ENCODE results near the gene MYO1D.

MYO1D gene

DNA sequence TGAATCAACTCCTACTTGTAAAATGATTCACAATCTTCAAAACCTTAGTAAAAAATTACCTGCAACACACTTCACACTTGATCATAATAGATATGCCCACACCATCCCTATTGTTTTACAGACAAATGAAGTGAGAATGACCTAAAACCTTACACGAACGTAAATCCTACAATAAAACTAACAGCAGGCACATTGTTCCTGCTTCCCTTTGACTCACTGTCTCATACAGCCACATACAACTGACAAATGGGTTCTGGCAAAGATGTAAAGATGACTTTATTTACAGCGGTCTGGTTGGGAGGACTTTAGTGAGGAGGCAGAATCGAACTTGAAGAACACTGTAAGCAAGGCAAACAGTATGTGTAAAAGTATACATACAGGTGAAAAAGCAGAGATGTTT is 188.7 kb downstream of the MYO1D start:
- H3K4me3 ChIP-seq (ENCODE audit: low read length), result no peak overlapping the region
- no peaks in the 10 kb centered on the region for H4K20me1 ChIP-seq (ENCODE audit: insufficient read depth, low read length)
- DNase-seq, result no peak

GRCh38 chr17:32684087-32684958 is 192.6 kb downstream of the MYO1D start:
- Histone ChIP-seq H3K36me3 (replicated peaks; ENCODE audit: insufficient read depth, low read length) (no peaks in the 10 kb centered on the region), H3K79me2 (ENCODE audit: low read length) (no peaks in the 10 kb centered on the region), H3K4me1 (ENCODE audit: low read length) (no peaks in the 10 kb centered on the region), H3K27me3 (replicated peaks; ENCODE audit: insufficient read depth, low read length) (no peaks in the 10 kb centered on the region), H2AFZ (ENCODE audit: low read length) (no peak overlapping the region), H3K9me2 (replicated peaks; ENCODE audit: insufficient read depth, low read length) (no peaks in the 10 kb centered on the region), H3F3A (ENCODE audit: insufficient read depth, low read length) (no peaks in the 10 kb centered on the region), H4K20me1 (ENCODE audit: insufficient read depth, low read length) (no peaks in the 10 kb centered on the region), H3K4me3 (ENCODE audit: low read length) (no peak overlapping the region), H3K4me2 (ENCODE audit: low read depth, low read length) (no peak overlapping the region), H3K9me3 (replicated peaks; ENCODE audit: insufficient read depth, low read length) (no peaks in the 10 kb centered on the region), H3K27ac (ENCODE audit: low read length) (no peak overlapping the region), H3K9ac (ENCODE audit: low read length) (no peak overlapping the region)
- TF ChIP-seq EZH2phosphoT487 (IDR thresholded peaks at IDR 0.05; ENCODE audit: low read length), result no peak
- no peak for TF ChIP-seq EZH2 (optimal IDR thresholded peaks at IDR 0.05; ENCODE audit: low read depth, low read length)
- TF ChIP-seq, protein P1, sequence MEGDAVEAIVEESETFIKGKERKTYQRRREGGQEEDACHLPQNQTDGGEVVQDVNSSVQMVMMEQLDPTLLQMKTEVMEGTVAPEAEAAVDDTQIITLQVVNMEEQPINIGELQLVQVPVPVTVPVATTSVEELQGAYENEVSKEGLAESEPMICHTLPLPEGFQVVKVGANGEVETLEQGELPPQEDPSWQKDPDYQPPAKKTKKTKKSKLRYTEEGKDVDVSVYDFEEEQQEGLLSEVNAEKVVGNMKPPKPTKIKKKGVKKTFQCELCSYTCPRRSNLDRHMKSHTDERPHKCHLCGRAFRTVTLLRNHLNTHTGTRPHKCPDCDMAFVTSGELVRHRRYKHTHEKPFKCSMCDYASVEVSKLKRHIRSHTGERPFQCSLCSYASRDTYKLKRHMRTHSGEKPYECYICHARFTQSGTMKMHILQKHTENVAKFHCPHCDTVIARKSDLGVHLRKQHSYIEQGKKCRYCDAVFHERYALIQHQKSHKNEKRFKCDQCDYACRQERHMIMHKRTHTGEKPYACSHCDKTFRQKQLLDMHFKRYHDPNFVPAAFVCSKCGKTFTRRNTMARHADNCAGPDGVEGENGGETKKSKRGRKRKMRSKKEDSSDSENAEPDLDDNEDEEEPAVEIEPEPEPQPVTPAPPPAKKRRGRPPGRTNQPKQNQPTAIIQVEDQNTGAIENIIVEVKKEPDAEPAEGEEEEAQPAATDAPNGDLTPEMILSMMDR (IDR thresholded peaks at IDR 0.05; ENCODE audit: low read length), result no peak
- DNase-seq, result no peak

More for the DNA sequence above, 188.7 kb downstream of the MYO1D start:
- no peaks in the 10 kb centered on the region for H3K27me3 ChIP-seq (replicated peaks; ENCODE audit: insufficient read depth, low read length)
- no peaks in the 10 kb centered on the region for H3F3A ChIP-seq (ENCODE audit: insufficient read depth, low read length)
- no peak overlapping the region for H3K9ac ChIP-seq (ENCODE audit: low read length)
- no peak overlapping the region for H3K27ac ChIP-seq (ENCODE audit: low read length)
- H3K36me3 ChIP-seq (replicated peaks; ENCODE audit: insufficient read depth, low read length), result no peaks in the 10 kb centered on the region
- no peak overlapping the region for H3K4me2 ChIP-seq (ENCODE audit: low read depth, low read length)
- no peak overlapping the region for H2AFZ ChIP-seq (ENCODE audit: low read length)
- no peak for TF ChIP-seq EZH2 (optimal IDR thresholded peaks at IDR 0.05; ENCODE audit: low read depth, low read length)
- TF ChIP-seq, protein P1 (IDR thresholded peaks at IDR 0.05; ENCODE audit: low read length), result no peak
- no peak for TF ChIP-seq EZH2phosphoT487 (IDR thresholded peaks at IDR 0.05; ENCODE audit: low read length)
- no peaks in the 10 kb centered on the region for H3K9me3 ChIP-seq (replicated peaks; ENCODE audit: insufficient read depth, low read length)
- no peaks in the 10 kb centered on the region for H3K79me2 ChIP-seq (ENCODE audit: low read length)
- no peaks in the 10 kb centered on the region for H3K4me1 ChIP-seq (ENCODE audit: low read length)
- H3K9me2 ChIP-seq (replicated peaks; ENCODE audit: insufficient read depth, low read length), result no peaks in the 10 kb centered on the region

GRCh38 chr17:32673964-32674363 is 203.0 kb downstream of the MYO1D start:
- Histone ChIP-seq H3K4me2 (ENCODE audit: low read depth, low read length) (no peak overlapping the region), H2AFZ (ENCODE audit: low read length) (no peak overlapping the region), H3F3A (ENCODE audit: insufficient read depth, low read length) (0 out of 2 replicates have a peak, but pooled peaks cover 7% of the 10 kb centered on the region), H3K36me3 (replicated peaks; ENCODE audit: insufficient read depth, low read length) (no peaks in the 10 kb centered on the region), H3K9me3 (replicated peaks; ENCODE audit: insufficient read depth, low read length) (no peaks in the 10 kb centered on the region), H3K27me3 (replicated peaks; ENCODE audit: insufficient read depth, low read length) (no peaks in the 10 kb centered on the region), H3K27ac (ENCODE audit: low read length) (no peak overlapping the region), H3K9me2 (replicated peaks; ENCODE audit: insufficient read depth, low read length) (no peaks in the 10 kb centered on the region), H3K9ac (ENCODE audit: low read length) (no peak overlapping the region), H3K79me2 (ENCODE audit: low read length) (no peaks in the 10 kb centered on the region), H3K4me1 (ENCODE audit: low read length) (peaks cover 13% of the 10 kb centered on the region), H3K4me3 (ENCODE audit: low read length) (no peak overlapping the region), H4K20me1 (ENCODE audit: insufficient read depth, low read length) (no peaks in the 10 kb centered on the region)
- DNase-seq, result no peak
- TF ChIP-seq EZH2 (optimal IDR thresholded peaks at IDR 0.05; ENCODE audit: low read depth, low read length) (no peak), EZH2phosphoT487 (IDR thresholded peaks at IDR 0.05; ENCODE audit: low read length) (no peak)
- TF ChIP-seq, protein P1 (IDR thresholded peaks at IDR 0.05; ENCODE audit: low read length), result no peak

All from MM.1S (cell line).